ENCODE data around the gene CCDC185.

The CCDC185 gene

GRCh38 chr1:223423641-223424233 is 30.5 kb downstream of the CCDC185 start:
- no peaks in the 10 kb centered on the region for H3K4me1 ChIP-seq (ENCODE audit: control insufficient read depth, insufficient read depth, low read length)
- no peaks in the 10 kb centered on the region for H3K9me3 ChIP-seq (ENCODE audit: control insufficient read depth, insufficient read depth, low read depth, low read length)
- no peak overlapping the region for H3K27ac ChIP-seq (ENCODE audit: extremely low read depth, low read depth, low read length)
- H3K36me3 ChIP-seq (ENCODE audit: control insufficient read depth in 2 of 2, insufficient read depth in 1 of 2, low read length in 2 of 2) = no peaks in the 10 kb centered on the region
- ChIA-PET POLR2A (no interaction called here), CTCF (interaction anchor here (1.1 kb wide), 1 partner anchor 8 kb away, joined by 3 read pairs; no protein-coding TSS in a partner anchor)
- TF ChIP-seq ZNF112 (tag by site-specific recombination; IDR thresholded peaks at IDR 0.05) (no peak), ZNF223 (tag by site-specific recombination; IDR thresholded peaks at IDR 0.05) (no peak), ZNF341 (tag by site-specific recombination; IDR thresholded peaks at IDR 0.05; ENCODE audit: low read depth) (no peak), KLF9 (tag by site-specific recombination; IDR thresholded peaks at IDR 0.05; ENCODE audit: low read depth) (no peak), ZNF514 (tag by site-specific recombination; IDR thresholded peaks at IDR 0.05) (no peak), ZSCAN30 (tag by site-specific recombination; IDR thresholded peaks at IDR 0.05) (no peak)
- no peak overlapping the region for H3K4me3 ChIP-seq (ENCODE audit: low read depth, low read length)

DNA sequence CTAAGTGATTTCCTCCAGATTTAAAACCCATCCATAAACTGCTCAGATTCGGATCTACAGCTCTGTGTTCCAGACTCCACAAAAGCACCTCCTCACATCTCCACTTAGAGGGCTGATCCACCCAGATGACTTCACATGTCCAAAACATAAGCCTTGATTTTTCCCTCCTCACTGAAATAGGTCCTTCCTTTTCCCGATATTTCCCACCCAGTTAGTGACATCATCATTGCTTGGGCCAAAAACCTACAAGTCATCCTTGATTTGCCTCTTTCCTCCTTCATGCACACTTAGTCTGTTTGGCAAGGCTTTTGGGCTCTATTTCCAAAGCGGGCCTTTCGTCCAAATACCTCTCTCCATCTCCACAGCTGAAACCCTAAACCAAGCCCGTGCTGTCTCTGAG is 32.3 kb downstream of the CCDC185 start:
- Histone ChIP-seq H3K4me1 (ENCODE audit: control insufficient read depth, insufficient read depth, low read length) (no peaks in the 10 kb centered on the region), H3K36me3 (ENCODE audit: control insufficient read depth in 2 of 2, insufficient read depth in 1 of 2, low read length in 2 of 2) (no peaks in the 10 kb centered on the region), H3K4me3 (ENCODE audit: low read depth, low read length) (no peak overlapping the region), H3K9me3 (ENCODE audit: control insufficient read depth, insufficient read depth, low read depth, low read length) (no peaks in the 10 kb centered on the region), H3K27ac (ENCODE audit: extremely low read depth, low read depth, low read length) (no peak overlapping the region)
- ChIA-PET CTCF (no interaction called here), POLR2A (no interaction called here)
- TF ChIP-seq ZNF18 (tag by site-specific recombination; IDR thresholded peaks at IDR 0.05) = no peak
- TF ChIP-seq FEZF1 (tag by site-specific recombination; IDR thresholded peaks at IDR 0.05) = no peak
- peak; percentile 83 for TF ChIP-seq ATF2 (tag by site-specific recombination; IDR thresholded peaks at IDR 0.05; ENCODE audit: low read depth)
- 0 out of 2 replicates have a peak, but pooled peaks have one; percentile 20 for TF ChIP-seq ZBTB17 (tag by site-specific recombination; IDR thresholded peaks at IDR 0.05)
- TF ChIP-seq ZNF664 (tag by site-specific recombination; IDR thresholded peaks at IDR 0.05) = no peak

DNA sequence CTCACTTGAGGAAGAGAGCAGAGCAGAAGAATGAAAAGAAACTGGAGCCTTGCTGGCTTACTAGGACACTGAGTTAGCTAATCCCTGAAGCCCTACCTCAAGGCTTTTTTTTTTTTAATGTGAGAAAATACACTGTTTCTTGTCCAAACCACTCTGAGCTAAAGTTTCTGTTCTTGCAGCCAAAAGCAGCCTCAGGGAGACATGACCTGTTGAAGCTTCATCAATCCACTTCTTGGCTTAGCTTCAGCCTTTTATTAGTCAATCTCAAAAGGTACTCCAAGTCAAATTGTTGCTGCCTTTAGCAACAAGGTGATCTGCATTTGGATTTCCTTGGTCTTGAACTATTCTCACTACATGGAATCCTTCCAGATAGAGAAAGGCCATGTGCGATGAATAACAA is 33.7 kb downstream of the CCDC185 start:
- CTCF ChIA-PET = interaction anchor here (1.0 kb wide), 1 partner anchor 11 kb away, joined by 3 read pairs; no protein-coding TSS in a partner anchor
- H3K27ac ChIP-seq (ENCODE audit: extremely low read depth, low read depth, low read length) = no peak overlapping the region
- H3K4me3 ChIP-seq (ENCODE audit: low read depth, low read length) = no peak overlapping the region
- POLR2A ChIA-PET = no interaction called here
- no peaks in the 10 kb centered on the region for H3K4me1 ChIP-seq (ENCODE audit: control insufficient read depth, insufficient read depth, low read length)
- H3K36me3 ChIP-seq (ENCODE audit: control insufficient read depth in 2 of 2, insufficient read depth in 1 of 2, low read length in 2 of 2) = no peaks in the 10 kb centered on the region
- H3K9me3 ChIP-seq (ENCODE audit: control insufficient read depth, insufficient read depth, low read depth, low read length) = no peaks in the 10 kb centered on the region
- TF ChIP-seq ZNF24 (tag by site-specific recombination; IDR thresholded peaks at IDR 0.05) = no peak
- no peak for TF ChIP-seq ZNF510 (tag by site-specific recombination; IDR thresholded peaks at IDR 0.05; ENCODE audit: insufficient replicate concordance)
- TF ChIP-seq, protein P1, sequence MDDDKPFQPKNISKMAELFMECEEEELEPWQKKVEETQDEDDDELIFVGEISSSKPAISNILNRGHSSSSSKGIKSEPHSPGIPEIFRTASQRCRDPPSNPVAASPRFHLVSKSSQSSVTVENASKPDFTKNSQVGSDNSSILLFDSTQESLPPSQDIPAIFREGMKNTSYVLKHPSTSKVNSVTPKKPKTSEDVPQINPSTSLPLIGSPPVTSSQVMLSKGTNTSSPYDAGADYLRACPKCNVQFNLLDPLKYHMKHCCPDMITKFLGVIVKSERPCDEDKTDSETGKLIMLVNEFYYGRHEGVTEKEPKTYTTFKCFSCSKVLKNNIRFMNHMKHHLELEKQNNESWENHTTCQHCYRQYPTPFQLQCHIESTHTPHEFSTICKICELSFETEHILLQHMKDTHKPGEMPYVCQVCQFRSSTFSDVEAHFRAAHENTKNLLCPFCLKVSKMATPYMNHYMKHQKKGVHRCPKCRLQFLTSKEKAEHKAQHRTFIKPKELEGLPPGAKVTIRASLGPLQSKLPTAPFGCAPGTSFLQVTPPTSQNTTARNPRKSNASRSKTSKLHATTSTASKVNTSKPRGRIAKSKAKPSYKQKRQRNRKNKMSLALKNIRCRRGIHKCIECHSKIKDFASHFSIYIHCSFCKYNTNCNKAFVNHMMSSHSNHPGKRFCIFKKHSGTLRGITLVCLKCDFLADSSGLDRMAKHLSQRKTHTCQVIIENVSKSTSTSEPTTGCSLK (tag by site-specific recombination; IDR thresholded peaks at IDR 0.05) = no peak

Data from HEK293 (cell line).